Stimulated activated CD4-positive, alpha-beta T cell treated with anti-CD3 and anti-CD28 coated beads, Interleukin-2, amount 100 ng/mL, for 48 hours (primary cell): Measurements from ENCODE around the gene BANF2.

Experiments
- DNase-seq, 2 donors: peaks; one replicate each; pipeline ENCODE4 v3.0.0-alpha.2; 2020

Gene BANF2

DNA sequence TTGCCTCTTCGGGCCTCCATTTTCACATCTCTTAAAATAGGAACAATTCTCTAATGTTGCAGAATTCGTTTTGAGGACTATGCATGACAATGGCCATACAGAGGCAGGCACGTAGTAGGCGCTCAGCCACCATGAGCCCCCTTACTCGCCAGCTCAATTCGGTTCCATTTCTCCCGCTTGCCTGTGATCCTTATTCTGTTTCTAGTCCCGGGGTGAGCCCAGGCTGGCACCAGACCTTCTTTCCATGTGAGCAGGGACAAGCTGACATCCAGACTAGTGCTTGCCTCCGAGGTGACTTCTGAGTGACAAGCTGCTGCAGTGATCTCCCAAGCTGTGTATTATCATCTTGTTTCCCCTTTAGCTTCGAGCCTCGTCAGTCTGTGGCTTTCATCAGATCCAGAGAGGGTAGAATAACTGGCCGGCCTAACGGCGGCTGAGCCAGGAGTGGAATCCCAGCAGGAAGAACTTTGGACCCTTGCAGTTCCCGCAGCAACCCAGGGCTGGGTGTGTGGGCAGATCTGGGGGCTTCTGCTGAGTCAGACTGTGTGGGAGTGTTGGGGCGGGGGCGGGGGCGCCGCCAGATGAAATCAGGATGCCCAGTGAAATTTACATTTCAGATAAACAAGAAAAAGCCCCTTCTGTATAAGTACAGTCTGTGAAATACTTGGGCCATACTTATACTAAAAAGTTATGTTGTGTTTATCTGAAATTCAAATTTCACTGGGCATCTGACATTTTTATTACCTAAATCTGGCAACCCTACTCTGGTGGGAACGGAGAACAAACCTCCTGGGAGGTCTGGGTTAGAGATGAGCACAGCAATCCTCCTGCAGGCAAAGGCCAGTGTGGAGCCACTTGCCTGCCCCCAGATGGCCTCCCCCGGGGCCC, 10.9 kb downstream of the BANF2 start:
- no peak for DNase-seq

DNA sequence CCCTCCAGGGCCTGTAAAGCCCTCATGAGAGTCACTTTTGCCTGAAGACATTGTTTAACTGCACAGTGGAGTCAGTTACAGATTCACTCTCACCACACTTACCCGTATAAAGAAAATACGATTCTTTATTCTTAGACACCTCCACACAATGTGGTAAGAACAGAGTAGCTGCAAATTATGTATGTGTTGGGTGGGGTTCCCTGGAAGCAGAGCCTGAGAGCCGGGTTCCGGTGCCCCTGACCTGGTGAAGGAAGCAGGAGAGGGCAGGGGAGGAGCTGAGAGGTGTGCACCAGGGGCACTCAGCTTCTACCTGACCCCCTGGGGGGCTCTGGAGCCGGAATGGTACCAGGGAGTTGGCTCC, 11.5 kb downstream of the BANF2 start:
- DNase-seq = no peak

DNA sequence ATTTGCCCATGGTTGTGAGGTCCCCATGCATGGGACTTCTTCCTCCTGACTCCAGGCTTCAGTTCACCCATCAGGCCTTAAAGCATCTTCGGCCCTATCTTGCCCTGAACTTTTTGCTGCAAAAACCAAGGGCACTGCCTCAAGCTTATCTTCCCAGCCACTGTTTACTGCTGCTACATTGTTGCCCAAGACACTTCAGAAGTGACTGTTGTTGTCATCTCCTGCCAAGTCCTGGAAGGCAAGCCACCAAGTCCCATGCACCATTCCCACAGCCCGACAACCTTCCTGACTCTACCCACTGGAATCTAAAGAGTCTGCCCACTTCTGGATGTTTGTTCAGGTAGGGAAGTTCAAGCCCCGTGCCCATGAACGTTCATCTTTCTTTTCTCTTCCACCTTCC, 12.4 kb downstream of the BANF2 start:
- no peak for DNase-seq

DNA sequence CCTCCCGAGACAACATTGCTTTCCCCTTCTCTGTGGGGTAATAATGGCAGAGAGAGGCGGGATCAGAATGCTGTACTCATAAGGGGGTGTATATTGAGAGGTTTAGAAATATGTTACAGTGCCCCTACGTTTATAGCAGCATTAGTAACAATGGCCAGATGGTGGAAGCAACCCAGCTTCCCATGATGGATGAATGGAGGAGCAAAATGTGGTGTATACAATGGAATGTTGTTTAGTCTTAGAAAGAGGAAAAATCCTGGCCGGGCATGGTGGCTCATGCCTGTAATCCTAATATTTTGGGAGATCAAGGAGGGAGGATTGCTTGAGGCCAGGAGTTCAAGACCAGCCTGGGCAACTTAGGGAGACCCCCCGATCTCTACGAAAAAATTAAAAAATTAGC, 12.9 kb downstream of the BANF2 start:
- no peak for DNase-seq

GRCh38 chr20:17714597-17714996, 14.8 kb downstream of the BANF2 start:
- DNase-seq = no peak

GRCh38 chr20:17715075-17715474, 15.3 kb downstream of the BANF2 start:
- no peak for DNase-seq

DNA sequence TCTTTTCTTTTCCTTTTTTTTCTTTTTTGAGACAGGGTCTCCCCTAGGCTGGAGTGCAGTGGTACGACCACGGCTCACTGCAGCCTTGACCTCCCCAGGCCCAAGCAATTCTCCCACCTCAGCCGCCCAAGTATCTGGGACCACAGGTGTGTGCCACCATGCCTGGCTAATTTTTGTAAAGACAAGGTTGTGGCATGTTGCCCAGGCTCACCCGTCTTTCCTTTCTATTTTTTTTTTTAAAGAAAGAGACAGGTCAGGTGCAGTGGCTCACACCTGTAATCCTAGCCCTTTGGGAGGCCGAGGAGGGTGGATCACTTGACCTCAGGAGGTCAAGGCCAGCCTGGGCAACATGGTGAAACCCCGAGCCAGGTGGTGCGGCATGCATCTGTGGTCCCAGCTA, 16.6 kb downstream of the BANF2 start:
- DNase-seq = no peak

DNA sequence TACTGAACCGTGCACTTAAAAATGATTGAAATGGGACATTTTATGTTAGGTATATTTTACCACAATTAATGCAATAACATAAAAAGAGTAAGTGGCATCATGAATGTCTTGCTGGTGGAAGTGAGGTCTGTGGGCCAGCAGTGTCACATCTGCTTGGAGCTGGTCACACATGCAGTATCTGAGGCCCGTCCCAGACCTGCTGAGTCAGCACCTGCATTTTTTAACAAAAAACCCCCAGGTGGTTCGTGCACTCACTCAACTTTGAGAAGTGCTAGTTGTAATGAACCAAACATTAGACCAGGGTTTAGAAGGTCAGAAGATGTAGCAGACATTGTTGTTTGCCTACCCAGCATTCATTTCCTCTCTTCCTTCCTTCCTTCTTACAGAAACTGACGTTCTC, 21.0 kb downstream of the BANF2 start:
- no peak for DNase-seq

- no peak for DNase-seq
These were observed 22.2 kb downstream of the BANF2 start for GRCh38 chr20:17721802-17722486.

GRCh38 chr20:17722493-17723300, 22.9 kb downstream of the BANF2 start:
- DNase-seq = no peak

GRCh38 chr20:17723301-17723691, 23.5 kb downstream of the BANF2 start:
- no peak for DNase-seq

- DNase-seq = no peak
These were observed 25.5 kb downstream of the BANF2 start for GRCh38 chr20:17725094-17725835.

GRCh38 chr20:17726902-17727301, 27.1 kb downstream of the BANF2 start:
- DNase-seq = no peak

- no peak for DNase-seq
These were observed 27.6 kb downstream of the BANF2 start for GRCh38 chr20:17727351-17727750.

GRCh38 chr20:17728074-17728473, 28.3 kb downstream of the BANF2 start:
- DNase-seq = no peak

- DNase-seq = no peak
These were observed 30.3 kb downstream of the BANF2 start for GRCh38 chr20:17730071-17730470.

GRCh38 chr20:17731233-17731632, 31.5 kb downstream of the BANF2 start:
- DNase-seq = no peak

- DNase-seq = no peak
These were observed 33.2 kb downstream of the BANF2 start for GRCh38 chr20:17732907-17733521.

- no peak for DNase-seq
These were observed 34.1 kb downstream of the BANF2 start for GRCh38 chr20:17733767-17734304.

DNA sequence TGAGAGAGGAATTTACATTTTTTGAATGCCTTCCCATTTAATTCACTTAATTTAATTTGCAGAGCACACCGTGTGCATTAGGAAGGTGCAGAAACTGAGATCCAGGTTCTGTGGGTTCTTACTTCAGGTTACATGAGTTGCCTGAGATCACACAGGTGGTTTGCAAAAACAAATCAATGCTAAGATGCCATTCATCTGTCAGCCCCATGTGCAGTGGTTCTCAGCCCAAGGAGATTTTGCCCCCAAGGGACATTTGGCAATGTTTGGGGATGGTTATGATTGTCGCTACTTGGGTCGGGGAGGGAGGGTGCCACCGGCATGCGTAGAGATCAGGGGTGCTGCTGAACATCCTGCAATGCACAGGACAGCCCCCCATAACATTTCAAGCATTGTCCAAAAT, 34.6 kb downstream of the BANF2 start:
- no peak for DNase-seq

- DNase-seq = no peak
These were observed 35.5 kb downstream of the BANF2 start for GRCh38 chr20:17735206-17735804.
